GM12878 (cell line): ENCODE results near the gene FOXK2. TPM values are rescaled to one million over a fixed set of nuclear protein-coding genes. Genes with fewer than 3 reads are reported as not detected.

Experiments used
- CTCF ChIP-seq, 3 experiments: IDR thresholded peaks in 2 of 3; conservative IDR thresholded peaks in 1 of 3; 2 replicates each; pipeline ENCODE4 v1.5.1; 2011; ENCODE audit warnings: low read depth in 3 of 3, low read length in 3 of 3, mild to moderate bottlenecking in 3 of 3, control low read depth in 2 of 3, moderate library complexity in 2 of 3, inconsistent platforms in 1 of 3, mixed read lengths in 1 of 3; ENCODE audit not compliant: control insufficient read depth in 2 of 3, insufficient read depth in 1 of 3; ENCODE audit errors: extremely low read depth in 1 of 3
- HDAC2 ChIP-seq: fragments of 200-600 bp; sonication (generic); IDR thresholded peaks from 2 replicates; pipeline ENCODE4 v1.6.1; 2017
- HDAC6 ChIP-seq: fragments of 200-600 bp; sonication (generic); IDR thresholded peaks from one replicate; pipeline ENCODE4 v1.8.0; 2017; ENCODE audit warnings: antibody characterized with exemption; ENCODE audit not compliant: unreplicated experiment
- LARP7 ChIP-seq: fragments of 450-650 bp; IDR thresholded peaks from 2 replicates; pipeline ENCODE4 v1.6.1; 2017; ENCODE audit warnings: mild to moderate bottlenecking
- MLLT1 ChIP-seq: fragments of 450-650 bp; IDR thresholded peaks from 2 replicates; pipeline ENCODE4 v1.6.1; 2016; ENCODE audit warnings: mild to moderate bottlenecking
- POLR2AphosphoS2 ChIP-seq: IDR thresholded peaks from 2 replicates; pipeline ENCODE4 v1.6.1; 2011; ENCODE audit warnings: low read depth, mild to moderate bottlenecking, low read length, improper control_type of control experiment, moderate library complexity
- RAD51 ChIP-seq: fragments of 450-650 bp; IDR thresholded peaks from 2 replicates; pipeline ENCODE4 v1.6.1; 2016; ENCODE audit warnings: moderate library complexity, mild to moderate bottlenecking, inconsistent platforms
- SRF ChIP-seq, 2 experiments: IDR thresholded peaks; 2 replicates each; pipeline ENCODE4 v1.6.1; 2011; ENCODE audit warnings: low read depth in 2 of 2, low read length in 2 of 2, mild to moderate bottlenecking in 1 of 2, moderate library complexity in 1 of 2
- USF1 ChIP-seq: IDR thresholded peaks from 2 replicates; pipeline ENCODE4 v1.6.1; 2011; ENCODE audit warnings: borderline replicate concordance, low read depth, mild to moderate bottlenecking, moderate library complexity, mixed read lengths, low read length; ENCODE audit not compliant: insufficient read depth; ENCODE audit errors: extremely low read length
- USF2 ChIP-seq: IDR thresholded peaks from 2 replicates; pipeline ENCODE4 v1.6.1; 2011; ENCODE audit warnings: low read depth, low read length, improper control_type of control experiment, borderline replicate concordance
- ZBED1 ChIP-seq: IDR thresholded peaks from 2 replicates; pipeline ENCODE4 v1.6.1; 2016; ENCODE audit warnings: borderline replicate concordance
- polyA plus RNA-seq, 11 experiments: library from polyadenylated mRNA; depleted of rRNA in 4 of 11; unstranded in 6 of 11; stranded (reverse) in 5 of 11; fragments of >200 nt; fragmentation: Nextera tagmentation in 4 of 11; fragmentation: Illumina TruSeq in 1 of 11; extraction: Ambion mirVana in 4 of 11; extraction: Trizol in 1 of 11; gene quantifications; 1 replicate in 1 of 11; 2 replicates in 10 of 11; pipeline versions ENCODE4 v1.2.1 to v1.2.3, GENCODE V29; 2011 to 2016; ENCODE audit warnings: inconsistent platforms in 2 of 11, missing spikeins in 2 of 11, low read depth in 1 of 11
- total RNA-seq, 4 experiments: library from RNA; depleted of rRNA in 3 of 4; stranded (reverse); fragments of >200 nt in 3 of 4; fragmentation: Illumina TruSeq in 1 of 4; extraction: Trizol in 1 of 4; gene quantifications; 2 replicates each; pipeline versions ENCODE4 v1.2.1 to v1.2.3, GENCODE V29; 2013 to 2021

Gene FOXK2
- total and polyA plus RNA-seq, 10 of the 15 experiments (the other 5 are each of a cell fraction or from before 2014, with no cell fraction given): 2.4 to 56.8 (median 34.4) TPM

GRCh38 chr17:82650723-82651122, 131.2 kb downstream of the FOXK2 start (continued):
- no peak for TF ChIP-seq MLLT1
- no peak for TF ChIP-seq RAD51
- TF ChIP-seq USF1: no peak
- no peak for TF ChIP-seq USF2
- no peak for TF ChIP-seq LARP7
- no peak for TF ChIP-seq HDAC2
- no peak for TF ChIP-seq SRF (IDR thresholded peaks at IDR 0.05; ENCODE audit: low read depth in 2 of 2, low read length in 2 of 2)
- TF ChIP-seq HDAC6: no peak
- TF ChIP-seq ZBED1: no peak
- no peak for TF ChIP-seq POLR2AphosphoS2
- no peak for TF ChIP-seq CTCF (IDR thresholded peaks at IDR 0.05 in 2 of 3, conservative IDR thresholded peaks at IDR 0.05 in 1 of 3; ENCODE audit: control insufficient read depth in 2 of 3, extremely low read depth in 1 of 3, insufficient read depth in 1 of 3, low read depth in 3 of 3, low read length in 3 of 3)
- TF ChIP-seq, all 136 proteins: peak for 0
